GM21576 (cell line): ENCODE data around the gene NGFR.
"Not testable (repeated sequence)": the region's sequence is repeated elsewhere in the genome, so short reads cannot be mapped to it uniquely, and the experiment has no call there.

ENCODE experiments used
- ATAC-seq: cut with Tn5 transposase; IDR thresholded peaks from one replicate; pipeline ENCODE4 v1.9.1; 2021; ENCODE audit warnings: mild to moderate bottlenecking, moderate library complexity; ENCODE audit not compliant: unreplicated experiment

Gene NGFR

DNA sequence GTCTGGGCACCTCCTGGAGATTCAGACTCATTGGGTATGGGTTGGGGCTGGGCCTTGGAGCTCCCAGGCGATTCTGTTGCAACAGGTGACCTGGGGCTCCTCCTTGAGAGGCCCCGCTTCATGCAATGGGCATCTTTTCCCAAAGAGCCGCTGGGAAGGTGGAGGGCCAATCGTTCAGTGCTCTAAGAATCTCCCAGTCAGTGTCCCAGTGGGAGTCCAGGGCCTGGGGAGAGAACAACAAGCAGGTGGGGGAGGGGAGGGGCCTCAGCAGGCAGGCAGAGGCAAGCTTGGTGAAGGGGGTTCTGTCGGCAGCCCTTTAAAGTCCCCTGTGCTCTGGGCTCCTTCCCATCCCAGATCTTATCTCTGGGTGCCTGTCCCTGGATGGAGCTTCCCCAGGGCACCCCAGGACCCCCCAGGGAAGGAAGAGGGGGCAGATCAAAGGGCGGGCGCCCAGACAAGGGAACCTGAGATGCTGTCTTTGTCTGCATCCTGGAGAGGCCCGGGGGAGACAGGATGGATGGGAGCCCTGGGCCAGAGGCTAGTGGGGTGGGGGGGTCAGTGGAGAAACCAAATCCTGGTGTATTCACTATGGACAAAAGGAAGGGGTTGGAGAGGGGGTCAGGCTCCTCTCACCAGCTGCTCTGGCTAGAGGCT, 50.0 kb downstream of the NGFR start:
- ATAC-seq: no peak

DNA sequence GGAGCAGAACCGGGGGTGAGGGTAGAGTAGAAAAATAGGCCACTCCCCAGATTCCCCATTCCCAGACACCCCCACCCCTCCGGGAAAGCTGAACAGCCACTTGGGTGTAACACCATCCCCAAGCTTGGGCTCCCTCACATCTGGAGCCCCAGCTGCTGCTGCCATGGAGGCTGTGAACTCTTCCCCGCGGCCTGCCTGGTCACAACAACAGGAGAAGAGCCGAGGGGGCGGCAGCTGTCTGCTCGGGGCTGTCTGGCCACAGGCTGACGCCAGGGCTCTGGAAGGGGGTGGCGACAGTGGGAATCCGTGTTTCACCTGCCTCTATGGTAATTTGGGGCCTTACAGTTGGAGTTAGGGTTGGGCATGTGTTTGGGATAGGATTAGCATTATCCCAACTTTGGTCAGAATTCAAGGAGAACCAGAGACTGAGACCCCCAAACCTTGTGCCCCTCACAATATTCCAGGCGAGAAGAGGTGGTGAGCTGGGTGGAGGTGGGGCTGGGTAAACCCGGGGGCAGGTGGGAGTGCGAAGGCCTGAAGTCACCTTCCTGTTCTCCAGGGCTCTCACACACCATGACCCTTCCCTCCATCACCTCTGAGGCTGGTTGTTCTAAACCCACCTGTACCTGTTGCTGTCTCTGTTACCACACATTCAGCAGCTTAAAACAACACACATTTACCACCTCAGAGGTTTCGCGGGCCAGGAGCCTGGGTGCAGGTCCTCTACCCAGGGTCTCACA, 50.9 kb downstream of the NGFR start:
- ATAC-seq: no peak

DNA sequence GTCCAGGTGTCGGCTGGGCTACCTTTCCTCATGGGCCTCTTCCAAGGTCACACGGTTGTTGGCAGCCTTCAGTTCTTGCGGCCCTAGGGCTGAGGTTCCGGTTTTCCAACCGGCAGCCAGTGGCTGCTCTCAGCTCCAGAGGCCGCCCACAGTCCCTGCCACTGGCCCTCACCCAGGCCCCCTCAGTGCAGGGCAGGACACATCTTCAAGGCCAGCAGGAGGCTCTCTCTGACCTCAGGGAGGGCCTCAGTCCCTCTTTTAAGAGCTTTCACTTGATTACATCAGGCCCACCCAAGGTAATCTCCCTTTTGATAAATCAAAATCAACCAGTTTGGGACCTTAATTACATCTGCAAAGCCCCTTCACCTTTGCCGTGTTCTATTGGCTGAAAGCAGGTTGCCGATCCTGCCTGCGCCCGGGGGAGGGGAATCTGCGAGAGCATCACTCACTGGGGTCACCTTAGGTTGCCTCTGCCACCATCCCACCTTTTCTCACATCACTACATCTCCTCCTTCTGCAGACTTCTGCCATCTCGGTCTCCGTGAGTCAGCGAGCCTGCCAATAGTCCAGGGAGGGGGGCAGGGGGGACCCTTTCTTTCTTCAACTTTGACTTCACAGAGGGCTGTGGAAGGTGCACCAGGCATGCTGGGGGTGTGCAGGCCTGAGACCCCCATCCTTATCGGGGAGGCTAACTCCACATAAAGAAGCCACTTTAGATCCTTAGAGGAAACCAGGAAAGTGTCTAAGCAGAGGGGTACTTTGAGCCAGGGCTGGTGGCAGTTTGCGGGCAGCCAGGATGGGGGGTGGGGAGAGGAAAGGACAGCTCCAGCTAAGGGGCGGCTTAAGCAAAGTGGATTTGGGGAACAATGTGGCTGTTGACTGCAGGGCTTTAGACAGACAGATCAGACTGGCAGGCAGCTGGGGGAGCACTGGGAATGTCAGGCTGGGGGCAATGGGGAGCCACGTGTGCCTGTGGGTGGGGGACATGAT, 51.7 kb downstream of the NGFR start:
- ATAC-seq: no peak

DNA sequence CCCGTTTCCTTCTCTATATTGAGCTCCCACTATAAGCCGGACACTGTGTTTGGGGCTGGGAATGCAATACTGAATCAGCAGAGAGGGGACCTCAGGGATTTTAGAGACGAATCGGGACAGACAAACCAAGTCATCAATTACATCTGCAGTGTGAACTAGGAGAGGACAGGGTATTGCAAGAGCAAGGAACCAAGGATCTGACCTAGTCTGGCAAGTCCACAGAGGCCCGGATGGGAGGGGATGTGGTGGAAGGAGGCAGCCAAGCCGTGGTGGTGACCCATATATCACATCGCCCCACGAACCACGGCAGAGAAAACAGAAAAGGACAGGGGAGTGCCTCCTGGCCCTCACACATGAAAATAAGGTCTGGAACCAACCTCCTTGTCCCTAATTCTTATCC, 52.5 kb downstream of the NGFR start:
- ATAC-seq: no peak

DNA sequence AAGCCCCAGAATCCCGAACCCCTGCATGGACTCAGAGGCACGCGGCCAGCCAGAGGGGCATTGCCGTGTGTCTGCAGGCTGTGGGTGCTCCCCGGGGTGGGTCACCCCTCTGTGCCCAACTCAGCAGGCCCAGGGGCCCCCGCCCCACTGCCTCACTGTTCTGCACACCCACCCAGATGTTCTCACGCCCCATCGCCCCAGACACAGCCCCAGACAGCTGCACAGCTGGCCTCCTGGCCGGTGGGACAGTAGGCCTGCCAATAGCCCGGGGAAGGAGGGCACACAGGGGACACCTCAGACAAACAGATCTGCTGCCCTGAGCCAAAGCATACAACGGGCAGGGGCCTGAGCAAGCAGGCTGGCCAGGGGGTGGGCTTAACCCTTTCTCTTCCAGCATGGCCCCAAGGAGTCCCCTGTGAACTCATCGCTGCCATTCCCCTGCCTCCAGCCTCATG, 53.0 kb downstream of the NGFR start:
- ATAC-seq: no peak

DNA sequence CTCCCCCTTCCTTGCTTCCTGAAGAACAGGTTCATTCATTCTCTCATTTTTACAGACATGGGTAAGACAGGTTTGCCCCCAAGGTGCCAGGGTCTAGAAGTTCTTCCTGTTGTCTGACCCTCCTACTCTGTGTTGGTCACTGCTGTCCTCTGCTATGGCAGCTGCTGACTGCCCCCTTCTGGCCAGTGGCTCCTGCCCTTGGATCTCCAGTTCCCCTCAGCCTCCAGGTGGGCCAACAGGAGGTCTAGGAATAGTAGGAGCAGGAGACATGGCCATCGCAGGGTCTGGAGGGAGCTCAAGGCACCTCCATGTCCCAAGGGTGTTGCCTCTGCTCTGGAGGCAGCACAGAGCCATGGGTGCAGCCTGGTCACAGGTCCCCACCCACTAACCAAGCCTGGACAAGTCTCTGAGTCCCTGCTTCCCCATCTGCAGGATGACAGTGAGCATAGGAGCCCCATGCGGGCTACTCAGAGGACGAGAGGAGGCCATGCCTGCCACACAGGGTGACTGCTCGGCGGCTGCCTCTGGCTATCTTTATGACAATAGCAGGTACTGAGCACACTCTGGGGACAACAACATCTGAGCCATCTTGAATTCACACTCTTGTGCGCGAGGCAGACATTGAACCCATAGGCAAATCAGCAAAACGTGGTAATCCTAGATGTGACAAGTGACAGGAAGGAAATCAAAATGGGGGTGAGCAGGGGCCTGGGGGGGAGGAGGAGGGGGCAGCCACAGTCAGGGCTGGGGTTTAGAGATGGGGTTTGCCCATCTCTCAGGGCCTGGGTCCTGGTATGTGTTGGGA, 53.6 kb downstream of the NGFR start:
- ATAC-seq: no peak

DNA sequence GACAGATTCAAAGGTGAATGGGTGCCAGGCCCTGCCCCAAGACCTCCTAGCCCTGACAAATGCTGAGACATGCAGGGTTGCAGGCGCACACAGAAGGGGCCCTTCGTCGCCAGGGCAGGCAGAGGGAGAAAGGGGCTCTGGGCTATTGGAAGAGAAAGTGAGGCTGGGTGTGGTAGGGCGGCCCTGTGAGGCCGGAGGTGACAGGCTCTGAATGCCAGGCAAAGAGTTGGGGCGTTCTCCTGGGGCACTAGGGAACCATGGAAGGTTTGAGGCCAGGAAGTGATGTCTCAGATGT, 54.2 kb downstream of the NGFR start:
- no peak for ATAC-seq

- ATAC-seq: no peak
These were observed 54.9 kb downstream of the NGFR start for GRCh38 chr17:49549691-49550678.

- not testable (repeated sequence) for ATAC-seq
These were observed 55.7 kb downstream of the NGFR start for GRCh38 chr17:49550764-49551163.

DNA sequence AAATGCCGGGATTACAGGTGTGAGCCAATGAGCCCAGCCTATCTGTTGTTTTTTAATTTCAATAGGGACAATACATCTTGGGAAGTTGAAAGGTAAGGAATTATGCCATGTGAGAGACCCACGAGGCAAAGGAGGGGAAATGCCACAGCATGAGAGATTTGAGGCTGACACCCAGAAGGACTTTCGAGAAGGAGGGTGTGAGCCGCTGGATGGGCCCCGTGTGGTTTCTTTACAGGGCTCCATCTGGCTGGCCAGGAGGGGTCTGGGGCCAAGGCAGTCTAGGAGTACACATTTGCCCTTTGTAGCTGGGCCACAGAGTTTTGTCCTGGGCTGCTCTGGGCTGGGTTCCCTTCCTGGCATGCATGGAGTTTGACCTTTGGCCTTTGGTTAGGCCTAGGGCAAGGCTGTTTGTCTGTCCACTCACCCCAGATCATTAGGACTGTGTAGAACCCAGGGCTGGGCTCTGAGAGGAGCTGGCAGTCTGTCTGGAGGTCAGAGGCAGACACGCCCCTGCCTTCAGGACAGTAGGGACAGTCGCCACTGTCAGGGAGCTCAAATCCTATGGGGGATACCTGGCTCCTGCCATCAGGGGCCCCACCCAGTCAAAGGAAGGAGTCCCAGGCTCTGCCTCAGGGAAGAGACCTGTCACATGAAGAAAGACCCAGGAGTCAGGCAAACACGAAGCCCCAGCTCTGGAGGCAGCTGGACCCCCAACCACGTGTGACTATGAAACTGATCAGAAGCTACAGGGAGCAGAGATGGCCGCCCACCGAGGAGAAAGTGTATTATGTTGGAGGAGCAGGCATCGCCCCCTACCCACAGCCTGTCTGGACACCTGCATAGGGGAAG, 56.4 kb downstream of the NGFR start:
- ATAC-seq: no peak

- no peak for ATAC-seq
These were observed 57.1 kb downstream of the NGFR start for GRCh38 chr17:49552070-49552751.

DNA sequence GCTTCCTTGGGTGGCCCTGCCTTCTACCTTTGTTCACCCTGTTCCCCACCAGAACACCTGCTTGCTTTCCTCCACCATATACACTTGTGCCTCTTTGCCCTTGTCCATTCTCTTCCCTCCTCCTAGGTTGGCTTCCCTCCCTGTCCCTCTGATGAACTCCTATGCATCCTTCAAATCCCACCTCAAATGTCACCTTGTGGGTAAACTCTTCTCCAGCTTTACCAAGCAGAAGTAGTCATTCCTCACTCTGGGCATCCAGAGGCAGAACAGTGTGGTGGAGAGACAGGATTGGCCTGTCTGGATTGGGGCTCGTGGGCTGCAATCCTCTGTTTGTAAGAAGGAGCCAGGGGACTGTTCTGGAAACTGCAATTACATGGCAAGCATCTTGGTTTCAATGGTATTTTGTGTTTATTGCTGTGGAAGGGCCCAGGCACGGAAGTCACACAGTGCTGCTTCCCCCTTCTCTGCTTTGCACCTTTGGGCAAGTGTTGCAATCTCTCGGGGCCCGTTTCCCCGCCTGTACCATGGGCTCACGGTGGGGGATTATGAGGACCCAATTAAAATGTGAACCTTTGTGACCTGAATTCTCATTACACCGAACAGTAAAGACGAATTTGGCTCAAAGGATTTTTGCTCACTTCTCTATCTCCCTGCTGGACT, 58.7 kb downstream of the NGFR start:
- no peak for ATAC-seq

GRCh38 chr17:49554694-49555494, 59.8 kb downstream of the NGFR start:
- no peak for ATAC-seq

DNA sequence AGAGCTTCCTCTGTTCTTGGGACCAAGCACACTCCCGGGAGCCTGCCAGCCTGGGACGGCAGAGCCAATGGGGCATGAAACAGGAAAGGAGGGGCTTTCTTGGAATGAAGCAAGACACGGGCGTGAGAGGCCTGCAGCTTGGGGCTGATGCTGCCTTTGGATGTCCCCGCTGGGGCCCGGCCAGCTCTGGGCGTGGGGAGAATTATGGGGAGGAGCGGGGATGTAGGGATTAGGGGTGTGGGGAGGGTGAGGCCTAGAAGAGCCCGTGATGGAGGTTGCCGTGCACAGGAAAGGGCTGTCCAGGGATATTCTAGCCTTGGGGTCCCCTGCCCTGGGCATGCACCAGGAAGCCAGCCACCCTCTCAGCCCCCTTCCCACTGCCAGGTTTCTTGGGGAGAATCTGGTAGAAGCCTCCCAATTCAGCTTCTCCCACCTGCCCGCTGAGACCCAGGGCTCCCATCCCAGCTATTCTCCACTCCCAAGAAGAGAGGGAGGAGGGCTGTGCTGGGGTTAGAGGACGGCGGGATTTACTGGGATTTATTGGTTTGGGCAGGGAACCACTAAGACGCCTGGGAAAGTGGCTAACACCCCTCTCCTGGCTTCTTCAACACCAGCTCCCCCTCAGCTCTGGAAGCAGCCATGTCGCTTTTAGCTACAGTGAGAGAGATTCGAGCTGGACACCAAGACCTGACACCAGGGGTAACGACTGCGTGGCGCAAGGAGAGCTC, 60.6 kb downstream of the NGFR start:
- no peak for ATAC-seq

DNA sequence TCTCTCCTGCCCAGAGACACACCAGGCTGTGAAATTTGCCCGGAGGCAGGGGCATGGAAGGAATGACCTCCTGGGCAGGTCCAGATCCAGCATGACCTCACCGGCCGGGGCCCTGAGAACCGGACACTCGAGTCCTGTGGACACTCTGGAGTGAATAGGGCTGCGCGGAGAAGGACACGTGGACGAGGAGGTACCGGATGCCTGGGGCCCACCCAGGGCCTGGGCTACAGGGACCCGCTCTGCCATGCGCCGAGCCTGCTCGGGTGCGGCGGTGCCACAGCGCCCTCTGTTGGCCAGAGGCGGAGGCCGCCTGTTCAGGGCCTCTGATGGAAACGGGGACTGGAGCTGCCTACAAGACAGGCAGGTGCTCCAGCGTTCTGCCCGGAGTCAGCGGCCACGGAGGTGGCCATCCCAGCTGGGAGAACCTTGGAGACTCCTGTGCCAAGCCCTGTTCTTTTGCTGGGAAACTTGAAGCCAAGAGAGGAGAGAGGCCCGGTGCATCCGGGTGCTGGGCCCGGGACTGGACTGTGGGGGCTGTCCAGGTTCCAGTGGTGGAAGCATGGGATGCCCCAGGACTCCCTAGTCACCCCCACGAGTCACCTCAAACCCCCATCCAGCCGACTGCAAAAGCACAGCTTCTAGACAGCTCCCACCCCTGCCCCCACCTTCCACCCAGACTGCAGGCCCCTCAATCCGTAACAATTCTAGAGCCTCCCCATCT, 61.3 kb downstream of the NGFR start:
- ATAC-seq: no peak
